Femur (tissue), 1 donor: ENCODE data around the gene OR1N1.
"Not testable (repeated sequence)": the region's sequence is repeated elsewhere in the genome, so short reads cannot be mapped to it uniquely, and the experiment has no call there.

Source experiments
- DNase-seq: peaks from one replicate; pipeline ENCODE4 v3.0.0-alpha.2; 2017

Gene OR1N1, protein sequence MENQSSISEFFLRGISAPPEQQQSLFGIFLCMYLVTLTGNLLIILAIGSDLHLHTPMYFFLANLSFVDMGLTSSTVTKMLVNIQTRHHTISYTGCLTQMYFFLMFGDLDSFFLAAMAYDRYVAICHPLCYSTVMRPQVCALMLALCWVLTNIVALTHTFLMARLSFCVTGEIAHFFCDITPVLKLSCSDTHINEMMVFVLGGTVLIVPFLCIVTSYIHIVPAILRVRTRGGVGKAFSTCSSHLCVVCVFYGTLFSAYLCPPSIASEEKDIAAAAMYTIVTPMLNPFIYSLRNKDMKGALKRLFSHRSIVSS

GRCh38 chr9:122527193-122527592, at the start of gene OR1N1:
OR1N1 (minus strand) TSS chr9:122527293; CDS start chr9:122527293, 0 bp downstream.
- DNase-seq, result no peak

- no peak for DNase-seq
Measured at GRCh38 chr9:122572456-122572855, 45.4 kb upstream of the OR1N1 start.

DNA sequence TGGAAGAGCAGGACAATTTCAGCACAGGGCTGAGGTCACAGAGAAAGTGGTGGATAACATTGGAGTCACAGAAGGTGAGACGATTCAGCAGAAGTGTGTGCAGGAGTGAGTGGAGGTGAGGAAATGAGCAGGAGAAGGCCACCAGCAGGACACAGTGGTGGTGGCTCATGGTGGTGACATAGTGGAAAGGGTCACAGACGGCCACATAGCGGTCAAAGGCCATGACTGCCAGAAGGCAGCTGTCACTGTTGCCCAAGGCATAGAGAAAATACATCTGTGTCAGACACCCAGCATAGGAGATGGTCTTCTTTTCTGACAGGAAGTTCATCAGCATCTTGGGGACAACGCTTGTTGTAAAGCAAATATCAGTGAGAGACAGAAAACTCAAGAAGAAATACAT, 40.8 kb upstream of the OR1N1 start:
- DNase-seq, result no peak

DNA sequence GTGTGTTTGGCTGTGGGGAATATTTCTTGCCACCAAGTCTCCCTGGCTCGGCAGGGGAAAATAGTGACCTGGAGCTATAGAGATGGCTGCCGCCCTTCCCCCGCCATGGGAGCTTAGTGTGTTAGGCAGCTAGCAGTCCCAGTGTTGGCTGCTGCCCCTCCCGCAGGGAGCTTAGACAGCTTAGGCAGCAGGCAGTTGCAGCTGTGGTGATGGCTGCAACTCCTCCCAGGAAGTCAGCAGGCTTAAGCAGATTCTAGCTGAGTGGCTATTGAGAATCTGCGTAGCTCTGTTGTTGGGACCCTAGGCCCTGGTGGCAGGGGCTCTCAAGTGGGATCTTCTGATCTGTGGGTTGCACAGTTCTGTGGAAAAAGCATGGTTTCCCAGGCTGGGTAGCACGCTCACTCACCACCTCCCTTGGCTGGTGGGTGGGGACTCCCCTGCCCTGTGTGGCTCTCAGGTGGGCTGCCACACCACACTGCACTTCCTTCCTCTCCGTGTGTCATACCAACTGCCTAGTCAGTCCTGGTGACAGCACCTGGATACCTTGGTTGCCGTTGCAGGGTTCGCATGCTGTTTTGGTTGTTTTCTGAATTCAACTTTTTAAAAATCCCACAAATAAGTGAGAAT, 35.2 kb upstream of the OR1N1 start:
- DNase-seq, result no peak

DNA sequence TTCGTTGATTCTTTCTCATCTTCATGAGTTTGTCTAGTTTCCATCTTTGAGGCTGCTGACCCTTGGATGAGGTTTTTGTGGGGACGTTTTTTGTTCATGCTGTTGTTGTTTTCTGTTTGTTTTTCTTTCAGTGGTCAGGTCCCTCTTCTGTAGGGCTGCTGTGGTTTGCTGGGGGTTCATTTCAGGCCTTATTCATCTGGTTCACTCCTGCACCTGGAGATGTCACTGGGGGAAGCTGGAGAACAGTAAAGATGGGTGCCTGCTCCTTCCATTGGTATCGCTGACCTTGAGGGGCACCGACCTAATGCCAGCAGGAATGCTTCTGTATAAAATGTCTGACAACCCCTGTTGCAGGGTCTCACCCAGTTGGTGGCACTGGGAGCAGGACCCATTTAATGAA, 34.4 kb upstream of the OR1N1 start:
- DNase-seq, result no peak

DNA sequence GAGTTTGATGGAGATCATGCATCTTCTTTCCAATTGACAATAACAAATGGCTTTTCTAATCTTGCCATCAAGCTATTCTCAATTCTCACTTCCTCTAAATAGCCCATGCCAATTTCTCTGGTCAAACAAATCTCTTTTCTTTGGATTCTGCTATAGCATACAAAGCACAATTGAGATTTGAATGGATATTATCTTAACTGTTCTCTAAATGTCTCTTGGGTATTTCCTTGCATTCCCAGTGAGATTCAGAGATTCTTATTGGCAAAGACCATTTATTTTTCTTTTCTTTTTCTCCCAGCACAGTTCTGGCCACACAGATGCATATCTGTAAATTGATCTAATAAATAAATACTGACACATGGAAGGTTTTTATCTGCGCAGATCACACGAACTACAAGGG, 25.7 kb upstream of the OR1N1 start, which contains the start of gene OR1N2:
TSS of gene OR1N2 (plus strand) at position 301 of the 400 bp plus-strand sequence. CDS start 100 bp downstream, outside the sequence.
- no peak for DNase-seq

GRCh38 chr9:122551371-122551770, 24.3 kb upstream of the OR1N1 start:
- no peak for DNase-seq

GRCh38 chr9:122546196-122546595, 19.1 kb upstream of the OR1N1 start:
- no peak for DNase-seq

- no peak for DNase-seq
Measured at GRCh38 chr9:122538757-122539156, 11.7 kb upstream of the OR1N1 start.

GRCh38 chr9:122537066-122537465, 10.0 kb upstream of the OR1N1 start:
- DNase-seq, result not testable (repeated sequence)

DNA sequence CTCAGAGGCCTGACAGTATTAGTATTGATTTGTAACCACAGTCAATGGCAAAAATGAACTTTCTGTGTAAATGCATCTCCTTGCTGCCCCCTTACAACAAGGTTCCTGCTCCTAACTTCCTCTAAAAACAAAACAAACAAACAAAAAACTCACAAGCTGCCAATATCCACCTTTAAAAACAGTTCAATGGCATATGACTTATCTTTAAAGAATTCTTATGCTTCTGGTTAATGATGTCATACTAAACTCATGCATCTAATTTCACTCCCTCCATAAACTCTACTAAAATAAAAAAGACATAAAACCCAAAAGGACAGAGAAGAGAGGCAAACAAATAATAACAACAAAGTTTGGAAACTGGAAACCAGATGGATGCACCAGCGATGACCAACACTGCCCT, 9.0 kb upstream of the OR1N1 start:
- DNase-seq, result no peak

DNA sequence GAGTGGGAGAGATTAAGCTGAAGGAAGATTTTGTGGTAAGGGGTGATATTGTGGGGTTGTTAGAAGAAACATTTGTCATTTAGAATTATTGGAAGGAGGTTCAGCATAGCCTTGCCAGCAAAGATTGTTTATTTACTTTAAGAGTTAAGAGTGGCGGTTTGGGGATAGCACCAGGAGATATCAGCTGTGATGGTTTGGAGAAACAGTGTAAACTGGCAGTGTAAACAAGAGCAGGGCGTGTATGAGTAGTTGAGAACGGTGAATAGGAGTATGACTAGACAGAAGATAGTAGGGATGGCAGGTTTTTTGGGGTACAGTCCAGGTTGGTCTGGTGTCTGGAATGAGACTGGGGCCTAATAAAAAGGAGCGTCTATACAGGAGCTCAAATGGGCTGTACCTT, 4.1 kb upstream of the OR1N1 start:
- not testable (repeated sequence) for DNase-seq

DNA sequence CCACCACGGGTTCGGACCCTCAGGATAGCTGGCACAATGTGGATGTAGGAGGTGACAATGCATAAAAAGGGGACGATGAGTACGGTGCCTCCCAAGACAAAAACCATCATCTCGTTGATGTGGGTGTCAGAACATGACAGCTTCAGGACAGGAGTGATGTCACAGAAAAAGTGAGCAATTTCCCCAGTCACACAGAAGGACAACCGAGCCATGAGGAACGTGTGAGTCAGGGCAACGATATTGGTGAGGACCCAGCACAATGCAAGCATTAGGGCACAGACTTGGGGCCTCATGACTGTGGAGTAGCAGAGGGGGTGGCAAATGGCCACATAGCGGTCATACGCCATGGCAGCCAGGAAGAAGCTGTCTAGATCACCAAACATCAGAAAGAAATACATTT, 491 bp downstream of the OR1N1 start:
- no peak for DNase-seq

DNA sequence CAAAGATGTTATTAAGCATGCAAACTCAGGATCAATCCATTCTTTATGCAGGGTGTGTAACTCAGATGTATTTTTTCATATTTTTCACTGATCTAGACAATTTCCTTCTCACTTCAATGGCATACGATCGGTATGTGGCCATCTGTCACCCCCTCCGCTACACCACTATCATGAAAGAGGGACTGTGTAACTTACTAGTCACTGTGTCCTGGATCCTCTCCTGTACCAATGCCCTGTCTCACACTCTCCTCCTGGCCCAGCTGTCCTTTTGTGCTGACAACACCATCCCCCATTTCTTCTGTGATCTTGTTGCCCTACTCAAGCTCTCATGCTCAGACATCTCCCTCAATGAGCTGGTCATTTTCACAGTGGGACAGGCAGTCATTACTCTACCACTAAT, 7.7 kb downstream of the OR1N1 start:
- DNase-seq, result no peak

DNA sequence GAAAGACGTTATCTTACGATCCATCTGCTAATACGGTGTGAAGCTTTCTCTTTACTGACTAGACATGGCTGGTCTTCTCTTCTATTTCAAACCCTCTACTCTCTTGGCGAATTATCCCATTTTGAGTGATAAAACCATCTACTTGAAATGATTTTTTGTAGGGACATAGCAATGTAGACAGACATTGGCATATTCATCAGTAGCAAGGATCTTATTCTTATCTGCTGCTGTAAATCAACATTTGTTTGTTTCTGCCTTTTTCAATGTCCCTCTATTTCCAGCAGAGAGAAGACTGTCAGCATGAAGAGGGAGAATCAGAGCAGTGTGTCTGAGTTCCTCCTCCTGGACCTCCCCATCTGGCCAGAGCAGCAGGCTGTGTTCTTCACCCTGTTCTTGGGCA, 8.3 kb downstream of the OR1N1 start, which contains the start of gene OR1J4:
TSS of gene OR1J4 (plus strand) at position 301 of the 400 bp plus-strand sequence. CDS start at position 301, 0 bp downstream.
- no peak for DNase-seq

GRCh38 chr9:122518226-122518625, 8.9 kb downstream of the OR1N1 start:
- no peak for DNase-seq

DNA sequence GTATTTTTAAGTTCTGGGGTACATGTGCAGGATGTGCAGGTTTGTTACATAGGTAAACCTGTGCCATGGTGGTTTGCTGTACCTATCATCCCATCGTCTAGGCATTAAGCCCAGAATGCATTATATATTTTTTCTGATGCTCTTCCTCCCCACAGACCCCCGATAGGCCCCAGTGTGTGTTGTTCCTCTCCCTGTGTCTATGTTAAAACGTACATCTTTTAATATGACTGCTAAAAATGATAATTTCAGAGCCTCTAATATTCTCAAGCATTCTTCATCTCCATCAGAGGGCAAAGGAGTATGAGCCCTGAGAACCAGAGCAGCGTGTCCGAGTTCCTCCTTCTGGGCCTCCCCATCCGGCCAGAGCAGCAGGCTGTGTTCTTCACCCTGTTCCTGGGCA, 16.6 kb downstream of the OR1N1 start, which contains the start of gene OR1J2:
TSS of gene OR1J2 (plus strand) at position 301 of the 400 bp plus-strand sequence. CDS start at position 301, 0 bp downstream.
- DNase-seq, result no peak

DNA sequence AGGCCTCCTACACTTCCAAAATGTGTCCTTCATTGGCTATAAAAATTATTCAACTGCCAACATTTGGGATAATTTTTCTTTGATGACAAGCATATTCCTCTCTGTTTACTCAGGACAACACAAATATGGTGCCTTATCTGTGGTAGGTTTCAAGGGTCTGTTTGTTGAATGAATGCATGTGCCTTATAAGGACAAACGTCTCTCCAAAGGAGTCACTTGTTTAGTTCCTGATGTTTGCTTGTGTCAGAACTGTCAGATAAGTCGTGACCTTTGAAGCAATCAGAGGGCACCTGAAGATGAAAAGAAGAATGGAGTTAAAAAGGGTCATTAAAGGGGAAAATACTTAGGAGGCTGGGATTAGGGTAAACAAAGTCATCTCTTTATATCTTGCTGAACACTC, 20.1 kb downstream of the OR1N1 start:
- no peak for DNase-seq

DNA sequence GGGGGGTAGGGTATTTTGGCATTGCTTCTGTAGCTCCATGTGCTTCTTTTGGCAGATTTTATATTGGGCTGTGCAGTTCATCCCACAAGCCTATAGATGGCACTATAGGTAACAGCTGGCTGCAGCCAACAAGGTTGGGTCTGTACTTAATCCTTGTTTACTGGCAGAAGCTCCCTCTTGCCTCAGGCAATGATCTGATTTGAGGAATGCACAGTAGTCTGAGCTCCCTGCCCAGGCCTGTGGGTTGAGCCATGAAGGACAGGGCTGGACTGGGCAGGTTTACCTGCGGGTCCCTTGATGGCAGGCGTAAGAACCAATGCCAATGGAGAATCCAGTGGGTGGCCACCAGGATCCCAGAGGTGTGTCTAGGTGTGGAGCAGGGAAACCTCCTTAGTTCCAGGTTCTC, 28.2 kb downstream of the OR1N1 start:
- DNase-seq, result no peak

DNA sequence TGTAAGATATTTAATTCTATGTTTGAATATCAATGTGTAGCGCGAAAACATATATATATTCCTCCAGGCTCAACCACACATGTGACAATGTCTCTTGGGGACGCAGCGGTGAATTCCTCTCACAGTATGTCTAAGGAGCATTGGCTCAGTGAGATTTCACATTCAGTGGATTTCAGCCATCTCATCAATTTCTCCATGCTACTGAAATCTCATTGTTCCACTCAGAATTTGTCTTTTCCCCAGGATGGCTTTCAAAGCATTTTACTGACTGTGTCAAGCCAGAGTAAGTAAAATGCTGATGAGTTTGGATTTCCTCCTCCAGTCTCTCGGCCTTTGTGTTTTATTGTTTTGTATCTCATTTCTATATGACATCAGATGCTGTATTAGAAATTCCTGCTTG, 48.0 kb downstream of the OR1N1 start:
- DNase-seq, result no peak

DNA sequence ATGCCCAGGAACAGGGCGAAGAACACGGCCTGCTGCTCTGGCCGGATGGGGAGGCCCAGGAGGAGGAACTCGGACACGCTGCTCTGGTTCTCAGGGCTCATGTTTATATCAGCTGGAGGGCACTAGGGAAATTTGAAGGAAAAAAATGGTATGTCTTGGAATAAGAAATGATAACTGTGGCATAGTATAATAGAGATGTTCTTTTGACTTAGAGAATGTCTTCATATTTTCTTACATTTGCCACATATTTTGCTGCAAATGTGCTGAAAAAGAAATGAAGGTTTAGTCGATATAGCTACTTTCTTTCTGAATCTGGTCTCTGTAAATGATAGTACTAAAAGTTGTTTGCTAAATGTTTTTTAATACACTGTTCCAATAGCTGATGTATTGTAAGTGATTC, 49.3 kb downstream of the OR1N1 start, which contains the start of gene OR1J1:
TSS of gene OR1J1 (minus strand) at position 101 of the 400 bp plus-strand sequence. CDS start at position 101, 0 bp downstream.
- no peak for DNase-seq

DNA sequence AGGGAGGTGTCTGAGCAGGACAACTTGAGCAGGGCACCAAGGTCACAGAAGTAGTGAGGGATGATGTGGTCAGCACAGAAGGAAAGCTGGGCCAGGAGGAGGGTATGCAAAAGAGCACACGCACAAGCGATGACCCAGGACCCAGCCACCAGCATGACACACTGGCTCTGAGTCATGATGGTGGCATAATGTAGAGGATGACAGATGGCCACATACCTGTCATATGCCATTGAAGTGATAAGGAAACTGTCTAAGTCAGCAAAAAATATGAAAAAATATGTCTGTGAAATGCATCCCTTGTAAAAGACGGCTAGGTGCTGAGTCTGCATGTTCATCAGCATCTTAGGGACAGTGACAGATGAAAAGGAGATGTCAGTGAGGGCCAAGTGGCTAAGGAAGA, 49.7 kb downstream of the OR1N1 start:
- no peak for DNase-seq
